Vagina (tissue), 2 donors: ENCODE results near the gene PEG3. TPM values are rescaled to one million over a fixed set of nuclear protein-coding genes. Genes with fewer than 3 reads are reported as not detected.

Experiments
- DNase-seq, 2 donors: peaks; one replicate each; pipeline ENCODE4 v3.0.0-alpha.2; 2017; ENCODE audit errors: extremely low spot score in 2 of 2
- H3K27ac ChIP-seq: fragments of 200-600 bp; sonication (generic); one replicate; pipeline ENCODE4 v1.5.1; 2019
- H3K27me3 ChIP-seq: fragments of 200-600 bp; sonication (generic); one replicate; pipeline ENCODE4 v1.5.1; 2019
- H3K36me3 ChIP-seq, 2 donors: fragments of 200-600 bp; sonication (generic); one replicate each; pipeline ENCODE4 v1.5.1; 2017 to 2019
- H3K4me1 ChIP-seq: fragments of 200-600 bp; sonication (generic); one replicate; pipeline ENCODE4 v1.5.1; 2019
- H3K4me3 ChIP-seq, 2 donors: fragments of 200-600 bp; sonication (generic); 1 replicate in 1 of 2; 2 replicates in 1 of 2; pipeline ENCODE4 v1.5.1; 2016 to 2019
- H3K9me3 ChIP-seq: fragments of 200-600 bp; sonication (generic); one replicate; pipeline ENCODE4 v1.5.1; 2019
- CTCF ChIP-seq, 3 experiments: fragments of 450-650 bp in 2 of 3; fragments of 200-600 bp in 1 of 3; sonication (generic) in 1 of 3; IDR thresholded peaks; one replicate each; pipeline ENCODE4 v1.5.1; 2017 to 2019; ENCODE audit warnings: antibody characterized with exemption in 3 of 3, mild to moderate bottlenecking in 2 of 3, moderate library complexity in 2 of 3
- POLR2A ChIP-seq, 2 donors: fragments of 450-650 bp; IDR thresholded peaks; one replicate each; pipeline ENCODE4 v1.6.1; 2017; ENCODE audit warnings: antibody characterized with exemption in 2 of 2, mild to moderate bottlenecking in 2 of 2, moderate library complexity in 2 of 2
- POLR2AphosphoS5 ChIP-seq, 2 donors: sonication (generic); formaldehyde crosslinking; IDR thresholded peaks; one replicate each; pipeline ENCODE4 v1.9.0; 2017; ENCODE audit warnings: antibody characterized with exemption in 2 of 2, mild to moderate bottlenecking in 2 of 2, low read depth in 1 of 2; ENCODE audit not compliant: insufficient read depth in 1 of 2
- intact Hi-C: fragments of 100-400 bp; cut with DNase I; formaldehyde crosslinking; loops from one replicate; pipeline ENCODE4 v1.15.1; 2023
- total RNA-seq: library from RNA; depleted of rRNA; stranded (reverse); fragments of >200 nt; gene quantifications from one replicate; pipeline ENCODE4 v1.2.3, GENCODE V29; 2016

The PEG3 gene
- total RNA-seq, 1 donor from 2014 or later: 15.2 TPM

GRCh38 chr19:56839652-56840450, 675 bp downstream of the PEG3 start:
- TF ChIP-seq CTCF (IDR thresholded peaks at IDR 0.05) (no peak), POLR2AphosphoS5 (IDR thresholded peaks at IDR 0.05; ENCODE audit: insufficient read depth in 1 of 2, low read depth in 1 of 2) (peak in 1 of 2 donors; percentile 15)
- Histone ChIP-seq H3K4me3 (peak overlapping the region; percentile 54 to 57), H3K4me1 (no peaks in the 10 kb centered on the region), H3K27me3 (no peaks in the 10 kb centered on the region), H3K36me3 (no peaks in the 10 kb centered on the region), H3K9me3 (no peaks in the 10 kb centered on the region), H3K27ac (peak overlapping the region; percentile 55)
- intact Hi-C loops: no loop called here
- peak in 1 of 2 donors; percentile 97 for DNase-seq

GRCh38 chr19:56838909-56839651, 1.4 kb downstream of the PEG3 start:
- Histone ChIP-seq H3K27ac (peak overlapping the region; percentile 83), H3K4me3 (peak overlapping the region; percentile 46 to 54), H3K27me3 (no peaks in the 10 kb centered on the region), H3K9me3 (no peaks in the 10 kb centered on the region), H3K36me3 (no peaks in the 10 kb centered on the region), H3K4me1 (no peaks in the 10 kb centered on the region)
- TF ChIP-seq POLR2A (IDR thresholded peaks at IDR 0.05) (no peak), CTCF (IDR thresholded peaks at IDR 0.05) (no peak), POLR2AphosphoS5 (IDR thresholded peaks at IDR 0.05; ENCODE audit: insufficient read depth in 1 of 2, low read depth in 1 of 2) (peak in 1 of 2 donors; percentile 68)
- DNase-seq: peak in 1 of 2 donors; percentile 99
- intact Hi-C loops: no loop called here

GRCh38 chr19:56838024-56838908, 2.3 kb downstream of the PEG3 start:
- Histone ChIP-seq H3K4me3 (peak overlapping the region; percentile 42 to 46), H3K4me1 (no peaks in the 10 kb centered on the region), H3K27me3 (no peaks in the 10 kb centered on the region), H3K36me3 (no peaks in the 10 kb centered on the region), H3K27ac (peak overlapping the region; percentile 83), H3K9me3 (no peaks in the 10 kb centered on the region)
- intact Hi-C loops: no loop called here
- peak in 1 of 2 donors; percentile 90 for DNase-seq
- TF ChIP-seq CTCF (IDR thresholded peaks at IDR 0.05) (peak in 1 of 3 experiments; percentile 26), POLR2A (IDR thresholded peaks at IDR 0.05) (no peak), POLR2AphosphoS5 (IDR thresholded peaks at IDR 0.05; ENCODE audit: insufficient read depth in 1 of 2, low read depth in 1 of 2) (peak in 1 of 2 donors; percentile 54)

GRCh38 chr19:56837492-56838023, 3.0 kb downstream of the PEG3 start:
- TF ChIP-seq POLR2AphosphoS5 (IDR thresholded peaks at IDR 0.05; ENCODE audit: insufficient read depth in 1 of 2, low read depth in 1 of 2) (peak in 1 of 2 donors; percentile 17), POLR2A (IDR thresholded peaks at IDR 0.05) (no peak), CTCF (IDR thresholded peaks at IDR 0.05) (peak in 1 of 3 experiments; percentile 29)
- Histone ChIP-seq H3K4me1 (no peaks in the 10 kb centered on the region), H3K9me3 (no peaks in the 10 kb centered on the region), H3K4me3 (peak overlapping the region; percentile 42 to 46), H3K27ac (peak overlapping the region; percentile 83), H3K36me3 (no peaks in the 10 kb centered on the region), H3K27me3 (no peaks in the 10 kb centered on the region)
- DNase-seq: no peak
- intact Hi-C loops: no loop called here
